Right lobe of liver (tissue), 6 donors: ENCODE measurements around the gene DTNB. TPM values are rescaled to one million over a fixed set of nuclear protein-coding genes. Genes with fewer than 3 reads are reported as not detected.
A peak's percentile ranks its signal among the peaks of the same experiment; 100 is the strongest.

Experiments
- ATAC-seq, 4 donors: fragments of 200-7000 bp; cut with Tn5 transposase; one replicate each; pipeline ENCODE4 v1.9.1; 2020; ENCODE audit warnings: mild to moderate bottlenecking in 4 of 4, moderate library complexity in 4 of 4
- DNase-seq, 3 donors: peaks; one replicate each; pipeline ENCODE4 v3.0.0-alpha.2; 2020
- H3K27ac ChIP-seq, 3 donors: fragments of 200-600 bp; one replicate each; pipeline ENCODE4 v1.8.0; 2022
- H3K27me3 ChIP-seq, 2 donors: fragments of 200-600 bp; one replicate each; pipeline ENCODE4 v1.8.0; 2022
- H3K36me3 ChIP-seq, 4 donors: fragments of 200-600 bp; sonication (generic) in 1 of 4; one replicate each; pipeline versions ENCODE4 v1.5.1 to v1.8.0; 2017 to 2022; ENCODE audit warnings: control low read depth in 1 of 4
- H3K4me1 ChIP-seq, 4 donors: fragments of 200-600 bp; sonication (generic) in 1 of 4; one replicate each; pipeline versions ENCODE4 v1.5.1 to v1.8.0; 2017 to 2022; ENCODE audit warnings: control low read depth in 1 of 4
- H3K4me3 ChIP-seq, 3 donors: fragments of 200-600 bp; one replicate each; pipeline ENCODE4 v1.8.0; 2022
- H3K9me3 ChIP-seq, 4 donors: fragments of 200-600 bp; sonication (generic) in 1 of 4; one replicate each; pipeline versions ENCODE4 v1.5.1 to v1.8.0; 2017 to 2022; ENCODE audit warnings: control low read depth in 1 of 4
- POLR2A ChIP-seq: fragments of 450-650 bp; IDR thresholded peaks from one replicate; pipeline ENCODE4 v1.6.1; 2017; ENCODE audit warnings: antibody characterized with exemption, mild to moderate bottlenecking
- WGBS: methylation state at CpG from one replicate; pipeline ENCODE4 v1.1.6; 2018; ENCODE audit warnings: low coverage, low lambda C conversion rate; ENCODE audit not compliant: insufficient coverage; ENCODE audit errors: missing lambda C conversion rate; 5-methylcytosine and 5-hydroxymethylcytosine counted together
- intact Hi-C, 2 donors: fragments of 100-400 bp; cut with DNase I; formaldehyde crosslinking; loops; one replicate each; pipeline versions ENCODE4 v1.11.2 to v1.14.1; 2022
- long read RNA-seq: library from polyadenylated mRNA; unstranded; transcript quantifications from one replicate; pipeline ENCODE4 v2.0.0, GENCODE V29; 2019
- total RNA-seq, 6 experiments: library from RNA; depleted of rRNA in 2 of 6; stranded (reverse); fragments of >200 nt in 2 of 6; fragmentation: NEBNext Ultra II Directional in 3 of 6; extraction: Animal tissue kit (Norgen Biotek cat#: 25700) in 3 of 6; gene quantifications; one replicate each; pipeline versions ENCODE4 v1.1.0 to v1.2.4, GENCODE V29; 2016 to 2023
- TF ChIP-seq, protein P1 (sequence below), 4 donors: fragments of 200-600 bp in 3 of 4; fragments of 450-650 bp in 1 of 4; IDR thresholded peaks; one replicate each; pipeline versions ENCODE4 v1.5.1 to v1.8.0; 2016 to 2022; ENCODE audit warnings: antibody characterized with exemption in 4 of 4, mild to moderate bottlenecking in 2 of 4
- donor health status: DM: no; HTN: yes; CAD: no.
- donor health status: DM: no; HTN: no; CAD: no.
- donor health status: DM: no; HTN: no; CAD: no.
- donor health status: DM: no; HTN: yes; CAD: no.
- donor health status: DM: no; HTN: yes; CAD: no.

Gene DTNB
- 10 to 100 TPM in 1 of 6 experiments, 1 to 10 TPM in 5; 7.0 to 10.3 (median 8.8) TPM for total RNA-seq
- long read RNA-seq, partial matches to known transcripts = 0 of 2 reads
- long read RNA-seq, other reads (novel, unspliced or antisense) = 2 of 2 reads

DNA sequence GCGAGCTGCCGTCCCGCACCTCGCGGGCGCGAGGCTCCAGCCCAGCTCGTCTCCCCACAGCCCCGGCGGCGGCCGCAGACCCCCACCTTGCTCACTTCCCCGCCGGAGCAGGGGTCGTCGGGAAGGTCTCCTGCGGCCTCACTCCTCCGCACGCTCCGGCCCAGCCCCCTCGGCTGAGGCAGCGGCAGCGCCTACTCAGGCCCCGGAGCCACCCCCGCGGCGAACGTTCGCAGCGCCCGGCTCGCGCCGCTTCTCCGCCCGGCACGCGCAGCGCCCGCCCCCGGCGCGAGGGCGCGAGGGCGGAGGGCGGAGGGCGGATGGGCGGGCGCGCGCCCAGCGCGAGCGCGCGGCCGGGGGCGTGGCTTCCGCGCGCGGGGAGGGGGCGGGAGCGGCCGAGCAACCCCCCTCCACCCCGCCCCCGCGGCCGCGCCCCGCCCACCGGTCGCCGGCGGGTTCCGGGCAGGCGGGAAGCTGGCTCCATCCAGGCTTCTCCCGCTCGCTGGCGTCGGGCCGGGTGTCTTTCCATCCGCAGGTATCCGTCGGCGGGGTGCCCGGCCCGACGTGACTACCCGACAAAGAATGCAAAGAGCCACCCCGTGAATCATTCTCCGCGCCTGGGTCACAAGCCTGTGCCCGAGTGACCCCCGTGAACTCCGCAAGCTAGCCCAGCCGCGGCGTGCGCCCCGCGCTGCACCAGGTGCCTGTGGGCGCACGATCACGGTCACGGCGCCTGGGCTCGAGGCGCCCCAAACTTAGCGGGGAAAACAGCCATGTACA lies at the start of gene DTNB:
DTNB (minus strand) TSS at position 278 of the 777 bp plus-strand sequence. CDS start 20,917 bp downstream, outside the sequence.
- peak; percentile 85 to 92 (median 90) for ATAC-seq
- H3K4me3 ChIP-seq = peak within 1 kb of the TSS; percentile 72 to 80 (median 77)
- no peaks in the 10 kb centered on the region for H3K27me3 ChIP-seq
- TF ChIP-seq POLR2A = peak; percentile 62
- TF ChIP-seq, protein P1, sequence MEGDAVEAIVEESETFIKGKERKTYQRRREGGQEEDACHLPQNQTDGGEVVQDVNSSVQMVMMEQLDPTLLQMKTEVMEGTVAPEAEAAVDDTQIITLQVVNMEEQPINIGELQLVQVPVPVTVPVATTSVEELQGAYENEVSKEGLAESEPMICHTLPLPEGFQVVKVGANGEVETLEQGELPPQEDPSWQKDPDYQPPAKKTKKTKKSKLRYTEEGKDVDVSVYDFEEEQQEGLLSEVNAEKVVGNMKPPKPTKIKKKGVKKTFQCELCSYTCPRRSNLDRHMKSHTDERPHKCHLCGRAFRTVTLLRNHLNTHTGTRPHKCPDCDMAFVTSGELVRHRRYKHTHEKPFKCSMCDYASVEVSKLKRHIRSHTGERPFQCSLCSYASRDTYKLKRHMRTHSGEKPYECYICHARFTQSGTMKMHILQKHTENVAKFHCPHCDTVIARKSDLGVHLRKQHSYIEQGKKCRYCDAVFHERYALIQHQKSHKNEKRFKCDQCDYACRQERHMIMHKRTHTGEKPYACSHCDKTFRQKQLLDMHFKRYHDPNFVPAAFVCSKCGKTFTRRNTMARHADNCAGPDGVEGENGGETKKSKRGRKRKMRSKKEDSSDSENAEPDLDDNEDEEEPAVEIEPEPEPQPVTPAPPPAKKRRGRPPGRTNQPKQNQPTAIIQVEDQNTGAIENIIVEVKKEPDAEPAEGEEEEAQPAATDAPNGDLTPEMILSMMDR (IDR thresholded peaks at IDR 0.05) = no peak
- no peaks in the 10 kb centered on the region for H3K9me3 ChIP-seq
- intact Hi-C loops = no loop called here
- 0% methylated on average over 5 of the region's 111 CpGs for WGBS
- peak within 1 kb of the TSS; percentile 74 to 82 (median 79) for H3K27ac ChIP-seq
- no peaks in the 10 kb centered on the region for H3K36me3 ChIP-seq
- peak; percentile 88 to 92 (median 89) for DNase-seq
- peaks cover 0 to 2% (median 0%) of the 10 kb centered on the region in 4 donors for H3K4me1 ChIP-seq

DNA sequence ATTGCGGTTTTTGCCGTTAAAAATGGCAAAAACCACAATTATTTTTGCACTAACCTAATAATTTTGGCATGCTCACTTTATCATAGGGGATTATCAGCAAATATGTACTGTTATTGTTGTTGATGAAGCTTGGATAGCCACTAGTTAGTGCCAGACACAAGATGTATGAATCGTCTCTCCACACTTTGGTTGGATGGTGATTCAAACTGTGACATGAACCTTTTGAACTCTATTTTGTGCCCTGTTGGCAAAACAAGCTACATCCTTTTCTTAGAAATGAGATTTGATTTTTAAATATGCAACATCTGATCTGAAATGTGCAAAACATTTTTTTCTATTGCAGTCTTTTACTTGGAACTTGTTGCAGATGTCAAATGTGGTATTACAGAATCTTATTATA lies 48.8 kb upstream of the DTNB start:
- TF ChIP-seq, protein P1 (IDR thresholded peaks at IDR 0.05) = no peak
- no peak for TF ChIP-seq POLR2A
- intact Hi-C loops = no loop called here
- H3K4me3 ChIP-seq = no peak overlapping the region
- H3K36me3 ChIP-seq = no peaks in the 10 kb centered on the region
- no peaks in the 10 kb centered on the region for H3K4me1 ChIP-seq
- no peak overlapping the region for H3K27ac ChIP-seq
- no peaks in the 10 kb centered on the region for H3K27me3 ChIP-seq
- no peaks in the 10 kb centered on the region for H3K9me3 ChIP-seq
- WGBS = 78% methylated on average over 3 of the region's 3 CpGs
- DNase-seq (no peak), ATAC-seq (no peak)

DNA sequence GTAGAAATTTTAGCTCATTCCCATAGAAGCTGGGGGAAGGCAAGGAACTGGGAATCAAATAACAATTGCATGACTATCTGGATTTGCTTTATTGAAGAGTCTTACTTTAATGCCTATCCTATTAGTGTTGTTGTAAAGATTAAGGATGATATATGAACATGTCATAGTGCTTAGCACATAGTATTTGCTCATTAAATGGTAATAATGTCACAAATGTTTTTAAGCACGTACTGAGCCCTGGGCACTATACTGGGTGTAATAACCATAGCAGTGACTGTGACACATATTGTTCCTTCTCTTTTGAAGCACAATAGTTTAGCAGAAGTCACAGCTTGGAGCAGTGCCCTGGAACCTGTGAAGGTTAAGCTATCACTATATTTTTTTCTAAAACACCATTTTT lies 47.2 kb upstream of the DTNB start:
- DNase-seq (no peak), ATAC-seq (no peak)
- intact Hi-C loops = no loop called here
- H3K4me1 ChIP-seq = no peaks in the 10 kb centered on the region
- H3K9me3 ChIP-seq = no peaks in the 10 kb centered on the region
- 90% methylated on average over 1 of the region's 1 CpG for WGBS
- H3K4me3 ChIP-seq = no peak overlapping the region
- no peak for TF ChIP-seq POLR2A
- TF ChIP-seq, protein P1 (IDR thresholded peaks at IDR 0.05) = no peak
- no peaks in the 10 kb centered on the region for H3K27me3 ChIP-seq
- no peaks in the 10 kb centered on the region for H3K36me3 ChIP-seq
- H3K27ac ChIP-seq = no peak overlapping the region

DNA sequence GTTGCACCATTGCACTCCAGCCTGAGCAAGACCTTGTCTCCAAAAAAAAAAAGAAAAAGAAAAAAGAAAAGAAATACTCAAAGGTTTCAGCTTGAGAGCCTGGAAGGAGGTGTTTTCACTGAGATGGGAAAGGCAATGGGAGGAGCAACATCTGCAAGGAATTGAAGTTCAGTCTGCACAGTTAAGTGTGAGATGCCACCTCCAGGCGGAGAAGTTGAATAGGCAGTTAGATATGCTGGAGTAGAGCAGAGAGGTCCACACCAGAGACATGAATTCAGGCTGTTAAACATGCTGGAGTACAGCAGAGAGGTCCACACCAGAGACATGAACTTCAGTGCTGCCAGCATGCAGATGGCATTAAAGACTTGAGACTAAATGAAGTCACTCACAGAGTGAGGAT lies 41.4 kb upstream of the DTNB start:
- WGBS = 83% methylated on average over 1 of the region's 1 CpG

More for the DNA sequence above, 41.4 kb upstream of the DTNB start:
- TF ChIP-seq POLR2A = no peak
- TF ChIP-seq, protein P1 (IDR thresholded peaks at IDR 0.05) = no peak
- H3K27me3 ChIP-seq = no peaks in the 10 kb centered on the region
- no peak for DNase-seq
- no peaks in the 10 kb centered on the region for H3K9me3 ChIP-seq
- H3K36me3 ChIP-seq = no peaks in the 10 kb centered on the region
- no peak overlapping the region for H3K27ac ChIP-seq
- intact Hi-C loops = no loop called here
- no peak overlapping the region for H3K4me3 ChIP-seq
- no peaks in the 10 kb centered on the region for H3K4me1 ChIP-seq
- ATAC-seq = no peak
